Loucy (cell line): ENCODE results near the gene GMEB2.
A peak's percentile ranks its signal among the peaks of the same experiment; 100 is the strongest.

Source experiments
- H2AFZ ChIP-seq: fragments of 200-600 bp; sonication (generic); 2 replicates; pipeline ENCODE4 v1.6.0; 2016; ENCODE audit warnings: antibody characterized with exemption, mild to moderate bottlenecking, low read length, moderate library complexity
- H3F3A ChIP-seq: fragments of 200-600 bp; 2 replicates; pipeline ENCODE4 v1.6.0; 2016; ENCODE audit warnings: antibody characterized with exemption, low read depth, mild to moderate bottlenecking
- H3K27me3 ChIP-seq: fragments of 200-600 bp; sonication (generic); 2 replicates; pipeline ENCODE4 v1.6.1; 2014; ENCODE audit warnings: low read length, mild to moderate bottlenecking; ENCODE audit not compliant: insufficient read depth, poor library complexity, severe bottlenecking
- H3K36me3 ChIP-seq: fragments of 200-600 bp; sonication (generic); 2 replicates; pipeline ENCODE4 v1.6.1; 2016; ENCODE audit warnings: low read length; ENCODE audit not compliant: insufficient read depth
- H3K4me1 ChIP-seq: fragments of 200-600 bp; sonication (generic); 2 replicates; pipeline ENCODE4 v1.5.1; 2014; ENCODE audit warnings: low read length, mild to moderate bottlenecking; ENCODE audit not compliant: insufficient read depth, poor library complexity, severe bottlenecking
- H3K4me2 ChIP-seq: fragments of 200-600 bp; sonication (generic); 2 replicates; pipeline ENCODE4 v1.6.0; 2014; ENCODE audit warnings: antibody characterized with exemption, low read length, low read depth, mild to moderate bottlenecking; ENCODE audit not compliant: poor library complexity, severe bottlenecking
- H3K4me3 ChIP-seq: fragments of 200-600 bp; sonication (generic); 2 replicates; pipeline ENCODE4 v1.5.1; 2014; ENCODE audit warnings: low read length, mild to moderate bottlenecking, mixed read lengths; ENCODE audit not compliant: poor library complexity, severe bottlenecking
- H3K79me2 ChIP-seq: fragments of 200-600 bp; sonication (generic); 2 replicates; pipeline ENCODE4 v1.6.1; 2014; ENCODE audit warnings: low read length; ENCODE audit not compliant: insufficient read depth
- H3K9ac ChIP-seq: fragments of 200-600 bp; sonication (generic); 2 replicates; pipeline ENCODE4 v1.6.0; 2014; ENCODE audit warnings: mild to moderate bottlenecking, low read depth, low read length, moderate library complexity; ENCODE audit not compliant: poor library complexity, severe bottlenecking
- H3K9me2 ChIP-seq: fragments of 200-600 bp; sonication (generic); replicated peaks from 2 replicates; pipeline ENCODE4 v1.6.1; 2016; ENCODE audit warnings: low read depth, low read length, mixed read lengths
- H3K9me3 ChIP-seq: fragments of 200-600 bp; sonication (generic); 2 replicates; pipeline ENCODE4 v1.6.1; 2014; ENCODE audit warnings: mild to moderate bottlenecking, antibody characterized with exemption, low read length, low read depth; ENCODE audit not compliant: insufficient read depth
- H4K20me1 ChIP-seq: fragments of 200-600 bp; sonication (generic); 2 replicates; pipeline ENCODE4 v1.6.0; 2014; ENCODE audit warnings: antibody characterized with exemption, low read length, mild to moderate bottlenecking; ENCODE audit not compliant: insufficient read depth, poor library complexity, severe bottlenecking
- CTCF ChIP-seq: fragments of 200-600 bp; sonication (generic); conservative IDR thresholded peaks from 2 replicates; pipeline ENCODE4 v1.5.1; 2014; ENCODE audit warnings: mild to moderate bottlenecking, antibody characterized with exemption, low read length
- EZH2phosphoT487 ChIP-seq: fragments of 200-600 bp; IDR thresholded peaks from 2 replicates; pipeline ENCODE4 v1.6.1; 2018; ENCODE audit warnings: antibody characterized with exemption, mild to moderate bottlenecking, moderate library complexity, borderline replicate concordance

GMEB2 gene

GRCh38 chr20:63648895-63649589, 22.1 kb upstream of the GMEB2 start:
- peaks cover 41% of the 10 kb centered on the region for H3K79me2 ChIP-seq
- H3F3A ChIP-seq, result no peaks in the 10 kb centered on the region
- no peak overlapping the region for H3K4me3 ChIP-seq
- H3K27me3 ChIP-seq, result no peaks in the 10 kb centered on the region
- TF ChIP-seq EZH2phosphoT487 (no peak), CTCF (no peak)
- H3K9ac ChIP-seq, result no peak overlapping the region
- H3K9me2 ChIP-seq, result no peaks in the 10 kb centered on the region
- peaks cover 13% of the 10 kb centered on the region for H3K4me1 ChIP-seq
- no peak overlapping the region for H2AFZ ChIP-seq
- H3K36me3 ChIP-seq, result peaks cover 2% of the 10 kb centered on the region; the same call in 1 of the 2 replicates
- peaks cover 19% of the 10 kb centered on the region for H4K20me1 ChIP-seq
- no peaks in the 10 kb centered on the region for H3K9me3 ChIP-seq
- H3K4me2 ChIP-seq, result peak overlapping the region; percentile 5

DNA sequence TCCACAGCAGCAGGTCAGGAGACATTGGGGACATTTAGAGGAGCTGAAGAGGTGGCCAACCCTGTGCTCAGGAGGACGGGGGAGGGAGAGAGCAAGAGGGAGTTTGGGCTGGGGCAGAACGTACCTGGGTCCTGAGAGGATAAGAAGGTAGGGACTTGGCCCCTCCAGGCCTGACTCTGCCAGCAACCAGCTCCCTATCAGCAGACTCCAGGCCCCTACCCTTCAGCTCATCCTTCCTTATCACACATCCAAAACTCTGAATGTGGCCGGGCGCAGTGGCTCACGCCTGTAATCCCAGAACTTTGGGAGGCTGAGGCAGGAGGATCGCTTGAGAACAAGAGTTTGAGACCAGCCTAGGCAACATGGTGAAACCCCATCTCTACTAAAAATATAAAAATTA, 21.3 kb upstream of the GMEB2 start:
- H3K4me1 ChIP-seq, result peaks cover 12% of the 10 kb centered on the region
- H3F3A ChIP-seq, result no peaks in the 10 kb centered on the region
- no peak overlapping the region for H3K9ac ChIP-seq
- H3K79me2 ChIP-seq, result peaks cover 42% of the 10 kb centered on the region
- no peak overlapping the region for H3K4me3 ChIP-seq
- no peak overlapping the region for H2AFZ ChIP-seq
- no peaks in the 10 kb centered on the region for H3K27me3 ChIP-seq
- peaks cover 4% of the 10 kb centered on the region; the same call in 1 of the 2 replicates for H3K36me3 ChIP-seq
- H4K20me1 ChIP-seq, result peaks cover 25% of the 10 kb centered on the region
- TF ChIP-seq EZH2phosphoT487, result no peak
- no peak for TF ChIP-seq CTCF
- no peak overlapping the region for H3K4me2 ChIP-seq
- H3K9me3 ChIP-seq, result no peaks in the 10 kb centered on the region
- no peaks in the 10 kb centered on the region for H3K9me2 ChIP-seq

DNA sequence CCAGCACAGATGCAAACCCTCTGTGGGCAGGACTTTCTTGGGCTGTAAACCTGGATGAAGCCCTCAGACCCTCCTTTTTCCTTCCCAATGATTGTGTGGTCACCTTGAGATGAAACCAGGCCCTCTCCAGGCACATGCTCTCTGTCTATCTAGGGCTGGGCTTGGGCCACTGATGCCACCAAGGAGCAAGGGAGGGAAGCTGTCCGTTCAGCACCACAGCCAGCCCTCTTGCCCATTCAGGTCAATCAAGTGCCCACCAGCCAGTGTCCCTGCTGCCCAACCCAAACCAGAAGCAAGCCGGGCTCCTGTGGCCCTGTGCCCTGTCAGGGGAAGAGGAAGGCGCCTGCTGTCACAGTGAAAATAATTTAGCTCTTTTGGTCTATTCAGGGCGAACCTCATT, 18.3 kb upstream of the GMEB2 start:
- Histone ChIP-seq H3K9me3 (no peaks in the 10 kb centered on the region), H3K9ac (no peak overlapping the region), H3K36me3 (peaks cover 4% of the 10 kb centered on the region; the same call in 1 of the 2 replicates), H3K4me1 (peaks cover 8% of the 10 kb centered on the region), H2AFZ (no peak overlapping the region), H3K79me2 (peaks cover 23% of the 10 kb centered on the region), H3K9me2 (no peaks in the 10 kb centered on the region), H3K4me3 (no peak overlapping the region), H3K4me2 (no peak overlapping the region), H4K20me1 (peaks cover 13% of the 10 kb centered on the region), H3F3A (no peaks in the 10 kb centered on the region; the same call in 1 of the 2 replicates), H3K27me3 (no peaks in the 10 kb centered on the region)
- no peak for TF ChIP-seq CTCF
- no peak for TF ChIP-seq EZH2phosphoT487
